Retinal pigment epithelial cell (primary cell): ENCODE data around the gene KRTAP10-9.

Source experiments
- DNase-seq: peaks from one replicate; pipeline ENCODE4 v3.0.0-alpha.2; 2010; ENCODE audit warnings: low read depth
- H3K4me3 ChIP-seq: 2 replicates; pipeline ENCODE4 v1.5.1; 2011; ENCODE audit warnings: mild to moderate bottlenecking, low read length, control low read depth, moderate library complexity
- TF ChIP-seq, protein P1 (sequence below): conservative IDR thresholded peaks from 2 replicates; pipeline ENCODE4 v1.5.1; 2011; ENCODE audit warnings: low read depth, low read length, control low read depth, inconsistent platforms

Gene KRTAP10-9

DNA sequence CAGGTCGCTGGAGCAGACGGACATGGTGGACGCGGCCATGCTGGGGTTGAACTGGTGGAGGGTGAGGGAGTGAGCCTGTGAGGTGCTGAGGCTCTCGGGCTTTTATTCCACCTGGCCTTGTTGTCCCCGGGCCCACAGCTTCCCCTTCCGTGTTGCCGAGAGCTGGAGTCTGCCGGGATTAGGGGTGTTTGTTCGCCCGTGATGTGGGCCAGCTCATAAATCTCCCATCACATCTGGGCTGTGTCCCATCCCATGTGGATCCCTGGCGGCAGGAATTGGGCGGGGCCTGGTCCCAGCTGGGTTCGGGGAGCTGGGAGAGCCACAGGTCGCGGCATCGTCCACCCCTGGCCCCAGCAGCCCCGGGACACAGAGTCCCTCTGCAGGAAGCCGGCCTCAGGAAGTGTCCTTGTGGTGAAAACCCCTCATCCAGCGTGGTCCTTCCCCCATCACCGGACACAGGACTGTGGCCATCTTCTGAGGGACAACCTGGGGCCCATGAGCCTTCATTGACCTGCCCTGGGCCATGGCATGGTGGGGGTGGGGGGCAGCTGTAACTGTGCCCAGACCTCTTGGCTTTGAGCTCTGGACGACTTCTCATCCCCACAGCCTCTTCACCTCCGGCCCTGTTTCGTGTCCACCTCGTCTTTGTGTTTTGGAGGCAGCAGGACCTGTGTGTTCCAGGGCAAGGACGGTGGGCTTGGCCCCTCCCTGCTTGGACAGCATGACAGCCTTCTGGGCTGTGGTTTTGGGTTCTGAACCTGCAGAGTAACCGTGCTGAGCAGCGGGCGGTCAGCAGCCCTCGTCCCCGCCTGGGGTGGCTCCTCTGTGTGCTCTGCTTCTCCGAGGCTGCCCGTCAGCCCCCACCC is 34.2 kb upstream of the KRTAP10-9 start, which contains the start of gene KRTAP10-6:
Gene KRTAP10-6 (minus strand): TSS at position 60 of the 866 bp plus-strand sequence. CDS start 21 bp downstream, at position 39.
- TF ChIP-seq, protein P1, sequence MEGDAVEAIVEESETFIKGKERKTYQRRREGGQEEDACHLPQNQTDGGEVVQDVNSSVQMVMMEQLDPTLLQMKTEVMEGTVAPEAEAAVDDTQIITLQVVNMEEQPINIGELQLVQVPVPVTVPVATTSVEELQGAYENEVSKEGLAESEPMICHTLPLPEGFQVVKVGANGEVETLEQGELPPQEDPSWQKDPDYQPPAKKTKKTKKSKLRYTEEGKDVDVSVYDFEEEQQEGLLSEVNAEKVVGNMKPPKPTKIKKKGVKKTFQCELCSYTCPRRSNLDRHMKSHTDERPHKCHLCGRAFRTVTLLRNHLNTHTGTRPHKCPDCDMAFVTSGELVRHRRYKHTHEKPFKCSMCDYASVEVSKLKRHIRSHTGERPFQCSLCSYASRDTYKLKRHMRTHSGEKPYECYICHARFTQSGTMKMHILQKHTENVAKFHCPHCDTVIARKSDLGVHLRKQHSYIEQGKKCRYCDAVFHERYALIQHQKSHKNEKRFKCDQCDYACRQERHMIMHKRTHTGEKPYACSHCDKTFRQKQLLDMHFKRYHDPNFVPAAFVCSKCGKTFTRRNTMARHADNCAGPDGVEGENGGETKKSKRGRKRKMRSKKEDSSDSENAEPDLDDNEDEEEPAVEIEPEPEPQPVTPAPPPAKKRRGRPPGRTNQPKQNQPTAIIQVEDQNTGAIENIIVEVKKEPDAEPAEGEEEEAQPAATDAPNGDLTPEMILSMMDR: no peak
- H3K4me3 ChIP-seq: no peak within 1 kb of the TSS
- DNase-seq: no peak

DNA sequence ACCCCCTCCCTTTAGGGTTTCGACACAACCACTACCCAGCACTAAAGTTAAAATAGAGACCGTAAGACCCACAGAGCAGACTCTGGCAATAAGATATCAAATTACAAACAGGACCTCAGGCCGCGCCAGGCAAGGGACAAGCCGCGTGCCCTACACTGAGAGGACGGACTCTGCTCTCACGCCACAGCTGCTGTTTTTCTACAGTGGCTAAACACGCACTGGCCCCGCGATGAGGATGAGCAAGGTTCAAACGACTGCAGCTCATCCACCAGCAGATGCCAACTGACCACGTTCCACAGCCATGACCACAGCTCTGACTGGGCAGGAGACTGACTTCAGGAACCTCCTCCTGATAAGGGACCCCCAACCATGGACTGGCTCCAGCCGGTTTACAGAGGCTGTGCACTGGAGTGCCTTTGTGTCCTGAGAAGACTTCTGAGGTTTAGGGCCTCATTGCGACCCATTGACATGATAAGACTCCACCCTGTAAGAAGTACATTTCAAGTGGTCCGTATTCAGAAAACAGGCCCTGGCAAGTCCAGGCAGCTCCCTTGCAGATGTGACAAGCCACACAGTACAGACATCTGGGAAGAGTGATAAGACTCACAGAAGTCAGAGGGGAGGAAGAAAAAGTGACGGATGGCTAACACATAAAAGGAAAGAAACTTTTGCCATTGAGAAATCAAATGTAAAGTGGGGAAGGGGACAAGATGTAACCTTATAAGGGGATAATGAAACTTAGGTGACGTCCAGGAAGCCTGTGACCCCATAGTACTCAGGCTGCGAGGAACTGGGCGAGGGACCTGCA is 33.1 kb upstream of the KRTAP10-9 start:
- DNase-seq: no peak
- TF ChIP-seq, protein P1: no peak
- H3K4me3 ChIP-seq: no peak overlapping the region

DNA sequence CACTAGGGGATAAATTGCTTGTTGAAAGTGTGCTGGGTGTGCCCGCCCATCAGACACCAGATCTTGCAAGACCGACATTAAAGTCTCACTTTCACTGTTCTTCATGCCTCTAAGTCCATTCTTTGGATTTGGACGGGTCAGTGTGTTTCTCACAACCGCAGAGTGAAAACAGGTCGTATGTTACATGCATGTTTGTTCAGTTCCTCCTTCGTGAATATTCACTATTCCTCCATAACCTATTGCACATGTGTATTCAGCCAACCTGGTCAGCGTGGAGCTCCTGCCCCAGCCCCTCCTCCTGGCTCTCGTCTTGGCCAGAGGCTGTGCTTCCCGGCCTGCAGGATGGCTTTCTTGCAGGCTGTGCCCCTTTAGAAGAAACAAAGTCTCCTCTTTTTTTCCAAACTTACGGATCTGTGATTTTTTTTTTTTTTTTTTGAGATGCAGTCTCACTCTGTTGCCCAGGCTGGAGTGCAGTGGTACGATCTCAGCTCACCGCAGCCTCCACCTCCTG is 32.4 kb upstream of the KRTAP10-9 start:
- TF ChIP-seq, protein P1: no peak
- DNase-seq: no peak
- H3K4me3 ChIP-seq: no peak overlapping the region

DNA sequence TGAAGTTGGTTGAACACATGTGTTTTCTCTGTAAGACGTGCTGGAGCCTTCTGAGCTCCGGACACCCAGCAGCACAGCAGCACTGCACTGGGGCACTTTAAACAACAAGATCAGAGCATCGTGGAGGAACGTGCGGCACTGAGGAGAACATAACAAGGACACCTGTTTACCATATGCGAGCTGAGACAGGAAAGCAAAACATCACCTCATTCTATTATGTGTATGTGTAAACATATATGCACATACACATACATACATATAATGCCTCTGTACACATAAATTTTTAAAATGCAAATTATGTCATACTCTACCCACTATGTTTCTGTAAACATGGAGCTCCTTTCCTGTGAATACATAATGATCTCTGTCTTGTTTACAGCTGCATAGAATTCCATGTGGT is 31.4 kb upstream of the KRTAP10-9 start:
- TF ChIP-seq, protein P1: no peak
- no peak overlapping the region for H3K4me3 ChIP-seq
- DNase-seq: no peak

DNA sequence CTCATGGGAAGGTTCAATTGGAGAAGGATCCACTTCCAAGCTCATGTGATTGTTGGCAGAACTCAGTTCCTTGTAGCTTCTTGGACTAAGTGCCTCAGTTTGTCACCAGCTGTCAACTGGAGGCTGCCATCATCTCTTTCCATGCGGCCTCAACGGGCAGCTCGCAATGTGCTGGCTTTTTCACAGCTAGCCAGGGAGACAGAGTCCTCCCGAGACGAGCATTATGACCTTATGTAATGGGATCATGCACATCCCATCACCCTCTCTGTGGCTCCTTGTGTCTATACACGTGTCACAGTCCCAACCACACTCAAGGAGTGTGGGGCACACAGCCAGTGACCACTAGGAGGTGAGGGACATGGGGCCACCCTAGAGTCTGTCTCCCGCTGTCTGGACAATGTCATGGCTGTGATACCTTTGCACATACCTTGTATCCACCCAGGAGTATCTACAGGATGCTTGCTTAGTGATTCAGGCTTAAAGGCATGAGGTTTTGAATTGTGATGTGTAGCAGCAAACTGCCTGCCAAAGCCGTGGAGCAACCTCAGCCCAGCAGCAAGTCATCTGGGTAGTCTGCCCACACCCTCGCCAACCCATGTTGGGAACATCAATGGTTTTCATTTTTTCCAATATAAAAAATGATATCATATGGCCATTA is 30.7 kb upstream of the KRTAP10-9 start:
- no peak for DNase-seq
- H3K4me3 ChIP-seq: no peak overlapping the region
- TF ChIP-seq, protein P1: no peak

DNA sequence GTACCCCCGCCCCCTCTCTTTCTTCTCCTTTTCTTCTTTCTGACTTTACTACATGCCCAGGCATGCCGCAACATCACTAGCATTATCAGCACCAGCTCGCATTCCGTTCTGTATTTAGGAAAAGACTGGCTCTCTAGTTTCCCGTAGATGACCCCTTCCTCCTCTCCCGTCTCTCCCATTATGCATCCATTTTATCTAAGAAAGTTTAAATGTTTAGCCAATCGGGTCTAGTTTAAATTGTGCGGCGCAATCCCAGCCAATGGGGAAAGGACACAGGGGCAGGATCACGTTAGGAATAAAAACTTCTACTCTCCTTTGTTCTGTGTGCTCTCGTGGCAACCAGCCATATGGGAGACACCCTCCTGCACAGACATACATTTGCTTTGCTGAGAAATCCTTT is 28.8 kb upstream of the KRTAP10-9 start:
- DNase-seq: no peak
- TF ChIP-seq, protein P1: no peak
- no peak overlapping the region for H3K4me3 ChIP-seq
